Neural progenitor cell (in vitro differentiated cells): ENCODE measurements around the gene SLC29A1.

ENCODE experiments used
- CTCF ChIP-seq: fragments of 200-600 bp; sonication (generic); IDR thresholded peaks from 2 replicates; pipeline ENCODE4 v1.5.1; 2017; ENCODE audit warnings: antibody characterized with exemption, mild to moderate bottlenecking
- EZH2 ChIP-seq: fragments of 200-600 bp; sonication (generic); IDR thresholded peaks from 2 replicates; pipeline ENCODE4 v1.6.1; 2017; ENCODE audit warnings: antibody characterized with exemption, mild to moderate bottlenecking, moderate library complexity

DNA sequence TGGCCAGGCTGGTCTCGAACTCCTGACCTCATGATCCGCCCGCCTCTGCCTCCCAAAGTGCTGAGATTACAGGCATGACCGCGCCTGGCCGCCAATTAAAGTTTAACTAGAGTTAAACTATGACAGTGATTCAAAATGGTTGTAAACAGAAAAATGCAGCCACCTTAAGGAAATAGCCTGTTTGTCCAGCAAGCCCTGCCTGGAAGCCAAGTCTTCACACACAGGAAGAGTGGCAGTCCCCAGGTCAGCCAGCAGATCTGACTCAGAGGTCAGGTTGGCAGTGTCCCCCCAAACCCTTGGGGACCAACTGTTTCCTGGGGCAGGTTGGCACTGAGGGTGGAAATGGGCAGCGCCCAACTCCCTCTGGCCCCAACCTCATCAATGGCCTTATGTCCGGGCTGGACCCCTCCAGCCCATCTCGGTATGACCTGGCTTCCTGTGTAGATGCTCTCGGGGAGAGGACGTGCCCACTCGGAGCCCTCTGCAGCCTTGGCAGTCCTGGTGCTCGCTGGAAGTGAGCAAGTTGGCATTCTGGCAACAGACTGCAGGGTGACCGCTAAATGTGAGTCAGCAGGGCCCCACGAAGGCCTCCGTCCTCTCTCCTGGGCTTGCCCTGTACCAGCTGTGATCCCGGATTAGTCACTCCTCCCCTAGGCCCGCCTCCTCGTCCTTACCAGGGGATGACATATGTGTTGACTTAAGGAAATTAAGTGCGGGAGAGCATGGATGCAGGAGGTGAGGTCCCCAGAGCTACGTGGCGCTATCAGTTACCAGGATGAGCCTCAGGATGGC is 13.8 kb downstream of the SLC29A1 start:
- no peak for TF ChIP-seq CTCF
- no peak for TF ChIP-seq EZH2
